ENCODE data around the gene CETN3. TPM values are rescaled to one million over a fixed set of nuclear protein-coding genes. Genes with fewer than 3 reads are reported as not detected.
A peak's percentile ranks its signal among the peaks of the same experiment; 100 is the strongest.

The CETN3 gene
- total RNA-seq, 1 donor from 2014 or later = 20.6 TPM

DNA sequence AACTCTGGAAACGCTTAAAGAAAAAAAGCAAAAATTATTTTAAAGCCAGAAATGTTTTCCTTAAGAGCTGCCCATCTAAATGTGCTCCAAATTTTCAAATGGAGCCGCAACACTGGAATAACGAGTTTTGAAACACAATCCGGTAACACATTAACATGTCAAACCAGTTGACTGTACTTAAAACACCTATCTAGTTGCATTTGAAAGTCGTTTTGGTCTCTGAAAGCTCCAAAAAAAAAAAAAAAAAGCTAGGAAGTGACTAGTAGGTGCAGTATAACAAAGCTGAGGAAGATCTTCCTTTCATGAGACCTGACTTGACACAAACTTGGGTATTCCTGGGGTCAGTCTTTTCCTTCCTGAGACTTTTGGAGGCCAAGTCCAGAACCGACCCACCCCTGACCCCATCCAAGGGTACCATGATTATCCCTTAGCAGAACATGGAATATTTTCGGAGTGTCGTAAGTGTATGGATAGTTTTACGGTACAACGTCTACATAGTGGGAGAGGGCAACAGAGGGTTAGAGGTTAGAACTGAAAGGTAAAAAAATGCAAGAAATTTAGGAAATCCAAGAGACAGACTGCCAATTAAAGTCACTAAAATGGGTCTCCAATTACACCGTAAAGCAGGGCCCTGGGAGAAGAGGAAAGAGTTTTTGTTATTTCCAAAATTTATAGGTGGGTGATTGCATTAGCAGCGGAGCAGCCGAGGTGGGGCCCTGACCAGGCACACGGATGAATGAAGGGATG lies 812 bp downstream of the CETN3 start:
- H3K9me3 ChIP-seq = no peaks in the 10 kb centered on the region
- no peaks in the 10 kb centered on the region for H3K27me3 ChIP-seq
- peak overlapping the region; percentile 96 for H3K27ac ChIP-seq
- intact Hi-C loops (cut with DNase I) = no loop called here
- DNase-seq (no peak), ATAC-seq (no peak)
- no peaks in the 10 kb centered on the region for H3K36me3 ChIP-seq
- peak overlapping the region; percentile 87 for H3K4me3 ChIP-seq
- H3K4me1 ChIP-seq = peaks cover 8% of the 10 kb centered on the region
- TF ChIP-seq, protein P1, sequence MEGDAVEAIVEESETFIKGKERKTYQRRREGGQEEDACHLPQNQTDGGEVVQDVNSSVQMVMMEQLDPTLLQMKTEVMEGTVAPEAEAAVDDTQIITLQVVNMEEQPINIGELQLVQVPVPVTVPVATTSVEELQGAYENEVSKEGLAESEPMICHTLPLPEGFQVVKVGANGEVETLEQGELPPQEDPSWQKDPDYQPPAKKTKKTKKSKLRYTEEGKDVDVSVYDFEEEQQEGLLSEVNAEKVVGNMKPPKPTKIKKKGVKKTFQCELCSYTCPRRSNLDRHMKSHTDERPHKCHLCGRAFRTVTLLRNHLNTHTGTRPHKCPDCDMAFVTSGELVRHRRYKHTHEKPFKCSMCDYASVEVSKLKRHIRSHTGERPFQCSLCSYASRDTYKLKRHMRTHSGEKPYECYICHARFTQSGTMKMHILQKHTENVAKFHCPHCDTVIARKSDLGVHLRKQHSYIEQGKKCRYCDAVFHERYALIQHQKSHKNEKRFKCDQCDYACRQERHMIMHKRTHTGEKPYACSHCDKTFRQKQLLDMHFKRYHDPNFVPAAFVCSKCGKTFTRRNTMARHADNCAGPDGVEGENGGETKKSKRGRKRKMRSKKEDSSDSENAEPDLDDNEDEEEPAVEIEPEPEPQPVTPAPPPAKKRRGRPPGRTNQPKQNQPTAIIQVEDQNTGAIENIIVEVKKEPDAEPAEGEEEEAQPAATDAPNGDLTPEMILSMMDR (IDR thresholded peaks at IDR 0.05) = no peak

DNA sequence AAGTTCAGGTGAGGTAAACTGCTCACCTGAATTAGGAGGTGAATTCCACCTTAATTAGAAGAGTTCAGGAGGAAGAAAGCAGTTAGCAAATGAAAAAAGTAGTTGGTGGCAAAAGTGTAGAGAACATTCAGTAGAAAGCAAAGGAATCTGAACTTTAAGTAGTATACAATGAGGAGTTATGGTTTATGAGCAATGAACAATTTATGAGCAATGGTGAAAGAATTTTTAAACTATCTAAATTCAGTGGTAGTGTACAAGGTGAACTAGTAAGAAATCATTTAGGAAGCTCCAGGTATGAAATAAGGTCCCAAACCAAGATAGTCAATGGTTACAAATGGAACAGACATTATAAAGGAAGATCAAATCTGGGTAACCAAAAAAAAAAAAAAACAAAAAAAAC lies 3.1 kb downstream of the CETN3 start:
- no peaks in the 10 kb centered on the region for H3K27me3 ChIP-seq
- TF ChIP-seq, protein P1 (IDR thresholded peaks at IDR 0.05) = no peak
- no peak overlapping the region for H3K4me3 ChIP-seq
- ATAC-seq (no peak), DNase-seq (no peak)
- no peaks in the 10 kb centered on the region for H3K9me3 ChIP-seq
- H3K27ac ChIP-seq = no peak overlapping the region
- H3K36me3 ChIP-seq = no peaks in the 10 kb centered on the region
- peaks cover 8% of the 10 kb centered on the region for H3K4me1 ChIP-seq
- intact Hi-C loops (cut with DNase I) = no loop called here

DNA sequence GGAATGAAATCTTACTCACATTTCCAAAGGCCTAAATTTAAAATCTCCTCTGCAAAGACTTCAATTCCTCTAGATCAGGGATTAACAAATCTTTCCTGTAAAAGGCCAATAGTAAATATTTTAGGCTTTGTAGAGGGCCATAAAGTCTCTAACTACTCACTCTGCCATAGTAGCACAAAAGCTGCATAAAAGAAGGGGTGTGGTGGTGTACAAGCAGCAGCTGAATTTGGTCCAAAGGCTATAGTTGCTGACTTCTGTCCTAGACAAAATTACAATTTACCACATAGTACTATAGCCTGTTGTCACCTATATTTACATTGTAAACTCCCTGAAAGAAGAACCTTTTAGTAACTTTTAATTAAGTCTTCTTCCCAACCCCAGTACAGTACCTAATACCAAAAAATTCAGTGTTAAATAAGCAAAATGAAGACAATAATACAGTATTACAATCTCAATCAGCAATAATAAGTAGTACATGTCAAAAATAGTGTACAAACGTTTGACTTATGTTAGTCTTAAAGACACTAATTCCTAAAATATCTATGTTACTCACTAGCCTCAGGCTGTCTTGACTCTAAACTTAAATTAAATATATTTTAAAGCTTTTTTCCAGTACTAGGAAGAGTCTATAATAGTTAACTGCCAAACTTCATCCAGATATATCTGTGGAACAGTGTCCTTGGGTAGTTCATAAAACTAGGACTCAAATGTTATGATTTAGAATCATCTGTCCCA lies 6.9 kb downstream of the CETN3 start:
- intact Hi-C loops (cut with DNase I) = no loop called here
- no peaks in the 10 kb centered on the region for H3K27me3 ChIP-seq
- DNase-seq = no peak
- no peak overlapping the region for H3K27ac ChIP-seq
- H3K9me3 ChIP-seq = no peaks in the 10 kb centered on the region
- no peak overlapping the region for H3K4me3 ChIP-seq
- no peaks in the 10 kb centered on the region for H3K4me1 ChIP-seq
- H3K36me3 ChIP-seq = peaks cover 23% of the 10 kb centered on the region
- no peak for ATAC-seq
- TF ChIP-seq, protein P1 (IDR thresholded peaks at IDR 0.05) = no peak

DNA sequence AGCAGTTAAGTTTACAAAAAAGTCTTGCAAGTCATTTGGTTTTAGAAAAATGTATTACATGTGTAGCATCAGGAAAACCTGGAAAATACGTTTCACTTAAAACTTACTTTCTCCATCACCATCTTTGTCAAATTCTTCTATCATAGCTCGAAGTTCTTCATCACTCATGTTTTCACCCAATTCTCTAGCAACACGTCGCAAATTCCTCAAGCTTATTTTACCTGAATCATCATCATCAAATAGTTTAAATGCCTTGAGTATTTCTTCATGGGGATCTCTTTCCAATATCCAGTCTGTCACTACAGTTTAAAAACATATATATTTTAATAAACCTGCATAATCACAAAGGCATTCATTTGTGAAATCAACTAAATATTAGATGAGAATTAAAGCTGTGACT lies 10.3 kb downstream of the CETN3 start:
- H3K4me1 ChIP-seq = no peaks in the 10 kb centered on the region
- H3K36me3 ChIP-seq = peaks cover 28% of the 10 kb centered on the region
- H3K27ac ChIP-seq = no peak overlapping the region
- H3K4me3 ChIP-seq = no peak overlapping the region
- no peaks in the 10 kb centered on the region for H3K9me3 ChIP-seq
- DNase-seq = no peak
- ATAC-seq = no peak
- TF ChIP-seq, protein P1 (IDR thresholded peaks at IDR 0.05) = no peak
- no peaks in the 10 kb centered on the region for H3K27me3 ChIP-seq
- intact Hi-C loops (cut with DNase I) = no loop called here

DNA sequence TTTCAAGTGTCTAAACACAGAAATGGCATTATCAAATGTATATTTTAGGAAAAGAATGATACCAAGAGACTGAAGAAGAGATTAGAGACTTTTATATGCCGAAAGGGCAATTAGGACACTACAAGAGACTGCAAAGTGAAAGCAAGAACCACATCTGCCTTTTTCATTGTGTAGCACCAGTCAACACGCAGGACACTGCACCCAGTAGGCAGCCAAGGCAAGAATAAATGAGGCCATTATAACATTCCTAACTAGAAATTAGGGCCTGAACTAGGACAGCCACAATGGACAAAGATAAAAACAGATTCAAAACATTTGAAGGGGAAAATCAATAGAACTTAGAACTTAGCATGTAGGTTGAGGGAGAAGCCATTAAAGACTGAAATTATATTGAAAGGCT lies 10.8 kb downstream of the CETN3 start:
- intact Hi-C loops (cut with DNase I) = no loop called here
- TF ChIP-seq, protein P1 (IDR thresholded peaks at IDR 0.05) = no peak
- H3K27ac ChIP-seq = no peak overlapping the region

More for the DNA sequence above, 10.8 kb downstream of the CETN3 start:
- no peaks in the 10 kb centered on the region for H3K4me1 ChIP-seq
- peaks cover 28% of the 10 kb centered on the region for H3K36me3 ChIP-seq
- ATAC-seq (no peak), DNase-seq (no peak)
- H3K4me3 ChIP-seq = no peak overlapping the region
- H3K27me3 ChIP-seq = no peaks in the 10 kb centered on the region
- H3K9me3 ChIP-seq = no peaks in the 10 kb centered on the region
